K562 (cell line): ENCODE measurements around the gene PRR7. TPM values are rescaled to one million over a fixed set of nuclear protein-coding genes. Genes with fewer than 3 reads are reported as not detected.

Experiments
- ATAC-seq: fragments of 200-7000 bp; cut with Tn5 transposase; 3 replicates; pipeline ENCODE4 v1.9.1; 2020; ENCODE audit warnings: moderate library complexity
- BruUV-seq: library from RNA; stranded (reverse); fragments of 400-500 nt; replicated peaks from 2 replicates; lab custom pipeline; 2021; lab: Mats Ljungman, UMichigan
- CTCF ChIA-PET: fragments of 300-600 bp; formaldehyde crosslinking; extraction: SDS; loops from one replicate; lab custom pipeline; 2021; ENCODE audit warnings: low intra/inter-chr PET ratio; lab: Yijun Ruan, JAX
- POLR2A ChIA-PET: fragments of 300-600, 350-650 bp; sonication (Branson Sonifier 250); formaldehyde crosslinking; extraction: SDS; loops from one replicate; lab custom pipeline; 2021; ENCODE audit warnings: antibody characterized with exemption, inconsistent platforms; lab: Yijun Ruan, JAX
- DNase-seq, 4 experiments: peaks; one replicate each; pipeline versions ENCODE4 v3.0.0 to v3.0.0-alpha.2; 2011 to 2018; ENCODE audit warnings: low spot score in 3 of 4, mixed read lengths in 3 of 4; ENCODE audit errors: extremely low read depth in 1 of 4
- FAIRE-seq: peaks from 2 replicates; lab custom pipeline; 2011; peaks lifted over from hg19 to GRCh38; lab: Jason Lieb, UNC
- H2AFZ ChIP-seq: 2 replicates; pipeline ENCODE4 v1.6.0; 2011; ENCODE audit warnings: low read depth, low read length, control low read depth, inconsistent platforms
- H3K27ac ChIP-seq: fragments of 200-600 bp; 3 replicates; pipeline ENCODE4 v1.8.0; 2011; ENCODE audit warnings: low read depth, mild to moderate bottlenecking, control low read depth, inconsistent platforms, low read length, moderate library complexity, mixed read lengths; ENCODE audit errors: extremely low read depth
- H3K27me3 ChIP-seq, 2 experiments: fragments of 300-600 bp in 1 of 2; 2 replicates in 1 of 2; 3 replicates in 1 of 2; pipeline versions ENCODE4 v1.6.0 to v1.8.0; 2011; ENCODE audit warnings: inconsistent platforms in 2 of 2, low read length in 2 of 2, mild to moderate bottlenecking in 1 of 2, mixed read lengths in 1 of 2, moderate library complexity in 1 of 2; ENCODE audit not compliant: control insufficient read depth in 2 of 2, insufficient read depth in 2 of 2
- H3K36me3 ChIP-seq: fragments of 300-600 bp; 3 replicates; pipeline ENCODE4 v1.8.0; 2011; ENCODE audit warnings: mild to moderate bottlenecking, low read length, inconsistent platforms; ENCODE audit not compliant: control insufficient read depth, insufficient read depth
- H3K4me1 ChIP-seq, 2 experiments: fragments of 200-600 bp in 1 of 2; replicated peaks in 1 of 2; 2 replicates in 1 of 2; 3 replicates in 1 of 2; pipeline versions ENCODE4 v1.5.1 to v1.8.0; 2011; ENCODE audit warnings: inconsistent platforms in 2 of 2, low read length in 2 of 2, mild to moderate bottlenecking in 1 of 2, mixed read lengths in 1 of 2, moderate library complexity in 1 of 2; ENCODE audit not compliant: control insufficient read depth in 2 of 2, insufficient read depth in 2 of 2
- H3K4me2 ChIP-seq: 2 replicates; pipeline ENCODE4 v1.6.1; 2011; ENCODE audit warnings: low read length, control low read depth, inconsistent platforms, mixed read lengths; ENCODE audit not compliant: insufficient read depth
- H3K4me3 ChIP-seq: fragments of 200-600 bp; sonication (generic), shearing (Covaris generic); 2 replicates; pipeline ENCODE4 v1.5.1; 2016; ENCODE audit warnings: control low read depth, inconsistent platforms
- H3K79me2 ChIP-seq: fragments of 200-600 bp; 3 replicates; pipeline ENCODE4 v1.8.0; 2011; ENCODE audit warnings: low read length, inconsistent platforms; ENCODE audit not compliant: control insufficient read depth, insufficient read depth
- H3K9ac ChIP-seq, 2 experiments: 2 replicates each; pipeline versions ENCODE4 v1.6.0 to v1.6.1; 2011; ENCODE audit warnings: low read depth in 2 of 2, low read length in 2 of 2, control low read depth in 1 of 2, inconsistent platforms in 1 of 2, mild to moderate bottlenecking in 1 of 2, mixed read lengths in 1 of 2; ENCODE audit not compliant: insufficient read depth in 1 of 2
- H3K9me1 ChIP-seq: one replicate; pipeline ENCODE4 v1.6.0; 2011; ENCODE audit warnings: inconsistent platforms, mild to moderate bottlenecking, low read length, moderate library complexity; ENCODE audit not compliant: control insufficient read depth, insufficient read depth
- H3K9me3 ChIP-seq: replicated peaks from 2 replicates; pipeline ENCODE4 v1.5.1; 2011; ENCODE audit warnings: low read depth, low read length, inconsistent platforms; ENCODE audit not compliant: control insufficient read depth, insufficient read depth
- H4K20me1 ChIP-seq: replicated peaks from 2 replicates; pipeline ENCODE4 v1.6.1; 2011; ENCODE audit warnings: low read length, inconsistent platforms, mixed read lengths; ENCODE audit not compliant: control insufficient read depth, insufficient read depth
- ATF1 ChIP-seq, 2 experiments: fragments of 450-650 bp in 1 of 2; IDR thresholded peaks; 2 replicates each; pipeline ENCODE4 v1.6.1; 2016; ENCODE audit warnings: missing compliant biosample characterization in 1 of 2, missing genetic modification characterization in 1 of 2
- CREM ChIP-seq: IDR thresholded peaks from 2 replicates; pipeline ENCODE4 v1.6.1; 2014; ENCODE audit warnings: antibody characterized with exemption, low read depth
- ZBTB33 ChIP-seq: sonication (generic); formaldehyde crosslinking; IDR thresholded peaks from 2 replicates; pipeline ENCODE4 v1.8.1; 2023; ENCODE audit warnings: mild to moderate bottlenecking, missing genetic modification reagents
- ZNF583 ChIP-seq: fragments of 250-450 bp; sonication (Bioruptor Pico); IDR thresholded peaks from 2 replicates; pipeline ENCODE4 v1.4.0; 2020
- WGBS: fragments of 100-300 bp; shearing (Covaris generic); methylation state at CpG from one replicate; pipeline ENCODE4 v1.1.6; 2016; ENCODE audit warnings: low coverage, mixed read lengths; ENCODE audit not compliant: insufficient coverage; ENCODE audit errors: missing lambda C conversion rate; 5-methylcytosine and 5-hydroxymethylcytosine counted together
- in situ Hi-C: fragments of 300-500 bp; cut with MboI; formaldehyde crosslinking; loops from 4 replicates; pipeline ENCODE4 v1.15.0; 2018; ENCODE audit warnings: inconsistent platforms, mixed read lengths
- intact Hi-C: fragments of 100-400 bp; cut with micrococcal nuclease; formaldehyde crosslinking; loops from 2 replicates; pipeline ENCODE4 v1.14.2; 2022
- polyA plus RNA-seq, 8 experiments: library from polyadenylated mRNA; depleted of rRNA in 4 of 8; stranded (reverse) in 5 of 8; unstranded in 3 of 8; fragments of >200 nt; fragmentation: Nextera tagmentation in 2 of 8; fragmentation: Illumina TruSeq in 1 of 8; extraction: Ambion mirVana in 2 of 8; extraction: Trizol in 1 of 8; gene quantifications; 2 replicates each; pipeline versions ENCODE4 v1.2.1 to v1.2.3, GENCODE V29; 2011 to 2014; ENCODE audit warnings: inconsistent platforms in 1 of 8, missing spikeins in 1 of 8
- total RNA-seq, 7 experiments: library from RNA; depleted of rRNA in 6 of 7; stranded (reverse); fragments of >200 nt in 6 of 7; fragmentation: Illumina TruSeq in 2 of 7; extraction: Trizol in 2 of 7; gene quantifications; 2 replicates each; pipeline versions ENCODE4 v1.2.1 to v1.2.3, GENCODE V29; 2011 to 2021; ENCODE audit warnings: low replicate concordance in 1 of 7

PRR7 gene
- total and polyA plus RNA-seq, 9 of the 15 experiments (the other 6 are each of a cell fraction or from before 2014, with no cell fraction given): 0.80 to 11.3 (median 10.4) TPM; not detected in 4

- Histone ChIP-seq H3K27me3 (peaks cover 2 to 27% of the 10 kb centered on the region in 2 experiments; a peak in 3 of 5 replicates), H3K4me3 (no peak within 1 kb of the TSS), H3K9ac (no peak within 1 kb of the TSS), H3K9me1 (no peaks in the 10 kb centered on the region), H4K20me1 (no peaks in the 10 kb centered on the region), H3K9me3 (no peaks in the 10 kb centered on the region), H3K36me3 (no peaks in the 10 kb centered on the region), H3K4me2 (no peak within 1 kb of the TSS), H3K79me2 (peaks cover 4% of the 10 kb centered on the region; the same call in 1 of the 3 replicates), H3K4me1 (peaks cover 8 to 48% of the 10 kb centered on the region in 2 experiments), H3K27ac (no peak within 1 kb of the TSS), H2AFZ (no peak within 1 kb of the TSS)
- ChIA-PET CTCF (no interaction called here), POLR2A (interaction anchor here (0.6 to 1.1 kb wide), 2 partner anchors 7 to 50 kb away, joined by 3 read pairs; no protein-coding TSS in a partner anchor)
- TF ChIP-seq ZNF583 (CRISPR knock-in tag) (no peak), ATF1 (CRISPR knock-in tag; IDR thresholded peaks at IDR 0.05) (no peak), ATF1 (tag; IDR thresholded peaks at IDR 0.05) (0 out of 2 replicates have a peak, but pooled peaks have one; percentile 38), CREM (peak; percentile 18; the same call in 1 of the 2 replicates), ZBTB33 (CRISPR knock-in tag) (peak; percentile 99)
- DNase-seq (no peak), FAIRE-seq (no peak), ATAC-seq (no peak)
- in situ Hi-C loops (loop anchor here (10.0 kb wide), 1 partner anchor 665 kb away; no protein-coding TSS in a partner anchor), intact Hi-C loops (no loop called here)
- 90% methylated on average over 58 of the region's 92 CpGs for WGBS
- BruUV-seq: no TSS peak
Measured at GRCh38 chr5:177399997-177400868, 46.4 kb upstream of the PRR7 start, which contains the start of gene PFN3. TSS of gene PFN3 (minus strand) at chr5:177400661. CDS start at chr5:177400576, 85 bp downstream.
